GM13977 (cell line): ENCODE measurements around the gene IGF1R.

ENCODE experiments used
- DNase-seq: peaks from one replicate; pipeline ENCODE4 v3.0.0; 2012; ENCODE audit warnings: low spot score
- in situ Hi-C: fragments of 300-500 bp; cut with MboI; formaldehyde crosslinking; loops from one replicate; pipeline ENCODE4 v1.12.0; 2022; ENCODE audit warnings: low sequenced_read_pairs, low pct_unique_long_range_greater_than_20kb, mixed read lengths, inconsistent platforms; ENCODE audit not compliant: unreplicated experiment
- TF ChIP-seq, protein P1 (sequence below): IDR thresholded peaks from 2 replicates; pipeline ENCODE4 v1.5.1; 2012; ENCODE audit warnings: mild to moderate bottlenecking, control low read depth; ENCODE audit not compliant: insufficient read depth; ENCODE audit errors: extremely low read depth, missing control alignments

The IGF1R gene

DNA sequence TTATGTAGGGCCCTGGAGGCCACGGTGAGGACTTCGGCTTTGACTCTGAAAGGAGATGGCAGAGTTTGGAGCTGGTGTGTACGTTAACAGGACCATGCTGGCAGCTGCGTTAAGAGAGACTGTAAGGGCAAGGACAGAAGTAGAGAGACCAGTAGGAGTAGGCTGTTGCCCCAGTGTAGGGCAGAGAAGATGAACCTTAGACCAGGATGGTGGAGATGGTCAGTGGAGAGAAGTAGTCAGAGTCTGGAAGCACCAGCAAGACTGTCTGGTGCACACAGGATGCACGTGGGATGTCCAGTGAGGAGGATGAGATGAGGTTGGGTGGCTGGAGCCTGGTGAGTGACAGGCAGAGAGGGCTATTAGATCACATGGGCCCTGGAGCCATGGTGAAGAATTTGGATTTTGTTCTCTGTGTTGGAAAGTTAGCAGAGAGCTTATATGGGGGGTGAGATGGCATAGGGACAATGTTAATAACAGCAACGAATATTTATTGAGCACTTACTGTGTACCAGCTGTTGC, 150.1 kb downstream of the IGF1R start:
- TF ChIP-seq, protein P1, sequence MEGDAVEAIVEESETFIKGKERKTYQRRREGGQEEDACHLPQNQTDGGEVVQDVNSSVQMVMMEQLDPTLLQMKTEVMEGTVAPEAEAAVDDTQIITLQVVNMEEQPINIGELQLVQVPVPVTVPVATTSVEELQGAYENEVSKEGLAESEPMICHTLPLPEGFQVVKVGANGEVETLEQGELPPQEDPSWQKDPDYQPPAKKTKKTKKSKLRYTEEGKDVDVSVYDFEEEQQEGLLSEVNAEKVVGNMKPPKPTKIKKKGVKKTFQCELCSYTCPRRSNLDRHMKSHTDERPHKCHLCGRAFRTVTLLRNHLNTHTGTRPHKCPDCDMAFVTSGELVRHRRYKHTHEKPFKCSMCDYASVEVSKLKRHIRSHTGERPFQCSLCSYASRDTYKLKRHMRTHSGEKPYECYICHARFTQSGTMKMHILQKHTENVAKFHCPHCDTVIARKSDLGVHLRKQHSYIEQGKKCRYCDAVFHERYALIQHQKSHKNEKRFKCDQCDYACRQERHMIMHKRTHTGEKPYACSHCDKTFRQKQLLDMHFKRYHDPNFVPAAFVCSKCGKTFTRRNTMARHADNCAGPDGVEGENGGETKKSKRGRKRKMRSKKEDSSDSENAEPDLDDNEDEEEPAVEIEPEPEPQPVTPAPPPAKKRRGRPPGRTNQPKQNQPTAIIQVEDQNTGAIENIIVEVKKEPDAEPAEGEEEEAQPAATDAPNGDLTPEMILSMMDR: no peak
- DNase-seq: no peak
- in situ Hi-C loops: no loop called here

- no peak for DNase-seq
- in situ Hi-C loops: no loop called here
- TF ChIP-seq, protein P1: no peak
Measured at GRCh38 chr15:98799461-98800390, 151.4 kb downstream of the IGF1R start.

GRCh38 chr15:98800437-98801233, 152.3 kb downstream of the IGF1R start:
- in situ Hi-C loops: no loop called here
- no peak for DNase-seq
- TF ChIP-seq, protein P1: no peak

- DNase-seq: no peak
- in situ Hi-C loops: no loop called here
- TF ChIP-seq, protein P1: no peak
Measured at GRCh38 chr15:98801234-98801561, 152.9 kb downstream of the IGF1R start.

DNA sequence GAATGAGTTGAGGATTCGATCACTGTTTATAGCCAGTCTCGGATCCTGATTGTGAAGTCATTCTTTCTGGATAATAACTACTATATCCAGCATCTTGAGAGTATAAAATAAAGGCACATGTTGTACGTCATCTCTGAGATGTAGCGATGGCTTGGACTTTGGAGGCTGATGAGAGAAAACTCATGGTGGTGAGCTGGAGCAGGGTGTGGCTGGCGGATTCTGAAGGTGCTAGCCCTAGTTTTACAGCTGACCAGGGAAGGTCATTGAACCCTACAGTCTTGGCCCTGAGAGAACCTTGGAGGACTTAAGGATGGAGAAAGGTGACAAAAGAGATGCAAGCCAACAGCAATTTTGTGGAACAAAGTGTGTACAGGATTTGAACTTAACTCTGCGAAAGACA, 153.8 kb downstream of the IGF1R start:
- TF ChIP-seq, protein P1: no peak

GRCh38 chr15:98803228-98804056, 155.1 kb downstream of the IGF1R start:
- TF ChIP-seq, protein P1: no peak
- DNase-seq: no peak
- in situ Hi-C loops: no loop called here

More for the DNA sequence above, 153.8 kb downstream of the IGF1R start:
- no peak for DNase-seq
- in situ Hi-C loops: no loop called here
